ENCODE results near the gene OR51V1.
"Not testable (repeated sequence)": the region's sequence is repeated elsewhere in the genome, so short reads cannot be mapped to it uniquely, and the experiment has no call there.

OR51V1 gene

DNA sequence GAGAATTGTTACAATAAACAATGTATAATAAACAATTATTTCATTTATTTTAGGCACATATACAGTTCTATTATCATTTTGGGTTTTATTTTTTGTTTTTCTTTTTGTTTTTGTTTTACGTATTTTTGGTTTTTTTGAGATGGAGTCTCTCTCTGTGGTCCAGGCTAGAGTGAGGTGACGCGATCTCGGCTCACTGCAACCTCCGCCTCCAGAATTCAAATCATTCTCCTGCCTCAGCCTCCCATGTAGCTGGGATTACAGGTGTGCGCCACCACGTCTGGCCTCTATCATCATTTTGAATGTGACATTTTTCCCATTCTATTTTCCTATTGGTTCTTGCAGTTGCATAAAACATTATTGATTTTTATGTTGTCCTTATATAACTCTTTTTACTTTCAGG lies 25.5 kb downstream of the OR51V1 start:
- H3K4me3 ChIP-seq (ENCODE audit: low read depth, low read length) = no peak overlapping the region
- TF ChIP-seq, protein P1, sequence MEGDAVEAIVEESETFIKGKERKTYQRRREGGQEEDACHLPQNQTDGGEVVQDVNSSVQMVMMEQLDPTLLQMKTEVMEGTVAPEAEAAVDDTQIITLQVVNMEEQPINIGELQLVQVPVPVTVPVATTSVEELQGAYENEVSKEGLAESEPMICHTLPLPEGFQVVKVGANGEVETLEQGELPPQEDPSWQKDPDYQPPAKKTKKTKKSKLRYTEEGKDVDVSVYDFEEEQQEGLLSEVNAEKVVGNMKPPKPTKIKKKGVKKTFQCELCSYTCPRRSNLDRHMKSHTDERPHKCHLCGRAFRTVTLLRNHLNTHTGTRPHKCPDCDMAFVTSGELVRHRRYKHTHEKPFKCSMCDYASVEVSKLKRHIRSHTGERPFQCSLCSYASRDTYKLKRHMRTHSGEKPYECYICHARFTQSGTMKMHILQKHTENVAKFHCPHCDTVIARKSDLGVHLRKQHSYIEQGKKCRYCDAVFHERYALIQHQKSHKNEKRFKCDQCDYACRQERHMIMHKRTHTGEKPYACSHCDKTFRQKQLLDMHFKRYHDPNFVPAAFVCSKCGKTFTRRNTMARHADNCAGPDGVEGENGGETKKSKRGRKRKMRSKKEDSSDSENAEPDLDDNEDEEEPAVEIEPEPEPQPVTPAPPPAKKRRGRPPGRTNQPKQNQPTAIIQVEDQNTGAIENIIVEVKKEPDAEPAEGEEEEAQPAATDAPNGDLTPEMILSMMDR (IDR thresholded peaks at IDR 0.05; ENCODE audit: low read depth, low read length) = no peak

DNA sequence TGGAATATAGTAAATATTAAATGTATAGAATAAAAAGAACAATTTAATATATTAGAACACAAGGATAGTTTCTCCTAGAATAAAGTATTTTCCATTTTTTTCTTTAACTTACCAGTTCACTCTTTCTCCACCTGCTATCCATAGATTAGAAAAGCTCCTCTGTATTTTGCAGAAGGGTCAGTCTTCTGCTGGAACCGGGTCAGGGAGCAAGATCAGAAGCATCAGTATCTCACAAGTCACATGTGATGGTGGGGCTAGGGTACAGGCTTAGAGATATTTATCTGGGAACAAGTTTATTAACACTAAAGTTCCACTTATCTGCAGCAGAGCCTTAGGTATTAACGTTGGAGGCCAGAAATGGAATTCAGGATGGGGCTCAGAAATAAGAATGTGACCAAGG lies 28.6 kb downstream of the OR51V1 start:
- no peak overlapping the region for H3K4me3 ChIP-seq (ENCODE audit: low read depth, low read length)
- TF ChIP-seq, protein P1 (IDR thresholded peaks at IDR 0.05; ENCODE audit: low read depth, low read length) = no peak

DNA sequence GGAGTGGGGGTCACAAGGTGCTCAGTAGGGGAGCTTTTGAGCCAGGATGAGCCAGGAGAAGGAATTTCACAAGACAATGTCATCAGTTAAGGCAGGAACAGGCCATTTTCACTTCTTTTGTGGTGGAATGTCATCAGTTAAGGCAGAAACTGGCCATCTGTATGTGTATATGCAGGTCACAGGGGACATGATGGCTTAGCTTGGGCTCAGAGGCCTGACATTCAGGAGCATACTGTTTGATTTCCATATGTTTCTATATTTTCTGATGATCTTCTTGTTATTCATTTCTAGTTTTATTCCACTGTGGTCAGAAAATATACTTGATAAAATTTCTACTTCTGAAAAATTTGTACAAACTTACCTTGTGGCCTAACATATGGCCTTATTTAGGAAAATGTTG lies 34.6 kb downstream of the OR51V1 start:
- H3K4me3 ChIP-seq (ENCODE audit: low read depth, low read length) = not testable (repeated sequence)

DNA sequence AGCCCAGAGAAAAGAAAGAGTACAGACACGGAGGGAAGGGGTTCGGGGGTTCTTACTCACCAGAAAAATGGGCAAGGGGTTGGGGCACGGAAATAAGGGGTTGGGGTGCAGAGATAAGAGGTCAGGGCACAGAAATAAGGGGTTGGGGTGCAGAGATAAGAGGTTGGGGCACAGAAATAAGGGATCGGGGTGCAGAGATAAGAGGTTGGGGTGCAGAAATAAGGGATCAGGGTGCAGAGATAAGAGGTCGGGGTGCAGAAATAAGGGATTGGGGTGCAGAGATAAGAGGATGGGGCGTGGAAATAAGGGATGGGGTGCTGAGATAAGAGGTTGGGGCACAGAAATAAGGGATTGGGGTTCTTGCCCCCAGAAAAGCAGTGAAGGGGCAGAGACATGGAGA lies 35.7 kb downstream of the OR51V1 start:
- not testable (repeated sequence) for H3K4me3 ChIP-seq (ENCODE audit: low read depth, low read length)

DNA sequence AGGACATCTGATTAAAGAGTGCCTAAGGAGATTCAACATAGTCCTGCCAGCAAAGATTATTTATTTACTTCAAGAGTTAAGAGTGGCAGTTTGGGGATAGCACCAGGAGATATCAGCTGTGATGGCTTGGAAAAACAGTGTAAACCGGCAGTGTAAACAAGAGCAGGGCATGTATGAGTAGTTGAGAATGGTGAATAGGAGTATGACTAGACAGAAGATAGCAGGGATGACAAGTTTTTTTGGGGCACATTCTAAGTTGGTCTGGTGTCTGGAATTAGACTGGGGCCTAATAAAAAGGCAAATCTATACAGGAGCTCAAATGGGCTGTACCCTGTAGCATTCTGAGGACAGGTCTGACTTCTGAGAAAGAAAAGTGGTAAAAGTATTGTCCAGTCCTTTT lies 39.4 kb downstream of the OR51V1 start:
- not testable (repeated sequence) for H3K4me3 ChIP-seq (ENCODE audit: low read depth, low read length)

DNA sequence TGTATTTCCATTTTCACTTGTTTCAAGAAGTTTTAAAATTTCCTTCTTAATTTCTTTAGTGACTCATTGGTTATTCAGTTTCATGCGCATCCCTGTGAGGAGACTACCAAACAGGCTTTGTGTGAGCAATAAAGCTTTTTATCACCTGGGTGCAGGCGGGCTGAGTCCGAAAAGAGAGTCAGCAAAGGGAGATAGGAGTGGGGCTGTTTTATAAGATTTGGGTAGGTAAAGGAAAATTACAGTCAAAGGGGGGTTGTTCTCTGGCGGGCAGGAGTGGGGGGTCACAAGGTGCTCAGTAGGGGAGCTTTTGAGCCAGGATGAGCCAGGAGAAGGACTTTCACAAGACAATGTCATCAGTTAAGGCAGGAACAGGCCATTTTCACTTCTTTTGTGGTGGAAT lies 40.3 kb downstream of the OR51V1 start:
- H3K4me3 ChIP-seq (ENCODE audit: low read depth, low read length) = not testable (repeated sequence)

DNA sequence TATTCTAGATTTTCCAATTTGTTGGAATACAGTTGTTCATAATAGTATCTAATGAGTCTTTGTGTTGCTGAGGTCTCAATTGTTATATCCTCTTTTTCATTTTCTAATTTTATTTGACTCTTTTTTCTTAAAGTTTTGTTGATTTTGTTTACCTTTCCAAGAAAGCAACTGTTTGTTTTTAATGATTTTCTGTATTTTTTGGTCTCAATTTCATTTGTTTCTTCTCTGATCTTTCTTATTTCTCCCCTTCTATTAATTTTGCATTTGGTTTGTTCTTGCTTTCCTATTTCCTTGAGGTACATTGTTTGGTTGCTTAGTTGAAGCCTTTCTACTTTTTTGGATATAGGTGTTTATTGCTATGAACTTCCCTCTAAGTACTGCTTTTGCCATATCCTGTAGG lies 40.7 kb downstream of the OR51V1 start:
- H3K4me3 ChIP-seq (ENCODE audit: low read depth, low read length) = no peak overlapping the region
- TF ChIP-seq, protein P1 (IDR thresholded peaks at IDR 0.05; ENCODE audit: low read depth, low read length) = no peak

DNA sequence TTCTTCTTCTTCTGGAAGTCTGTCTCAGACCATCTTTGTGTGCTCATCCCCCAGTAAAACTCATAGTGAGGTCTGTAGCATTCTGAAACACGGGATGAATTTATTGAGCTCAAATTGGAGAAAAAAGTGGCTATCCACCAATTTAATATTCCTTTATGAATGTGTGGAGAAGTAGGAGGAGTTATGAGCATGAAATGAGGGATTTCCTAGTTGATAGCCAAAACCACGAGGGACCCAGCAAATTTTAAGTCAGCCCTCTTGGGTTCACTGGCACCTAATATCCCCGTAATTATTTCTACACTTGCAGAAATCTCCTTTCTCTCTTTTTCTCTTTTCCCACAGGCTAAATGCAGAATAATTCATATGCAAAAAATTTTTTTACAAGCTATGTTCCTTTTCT lies 45.8 kb downstream of the OR51V1 start, which contains the start of gene OR52A1:
Gene OR52A1 (minus strand): TSS at position 101 of the 400 bp plus-strand sequence. CDS start 2,388 bp downstream, outside the sequence.
- TF ChIP-seq, protein P1 (IDR thresholded peaks at IDR 0.05; ENCODE audit: low read depth, low read length) = no peak

DNA sequence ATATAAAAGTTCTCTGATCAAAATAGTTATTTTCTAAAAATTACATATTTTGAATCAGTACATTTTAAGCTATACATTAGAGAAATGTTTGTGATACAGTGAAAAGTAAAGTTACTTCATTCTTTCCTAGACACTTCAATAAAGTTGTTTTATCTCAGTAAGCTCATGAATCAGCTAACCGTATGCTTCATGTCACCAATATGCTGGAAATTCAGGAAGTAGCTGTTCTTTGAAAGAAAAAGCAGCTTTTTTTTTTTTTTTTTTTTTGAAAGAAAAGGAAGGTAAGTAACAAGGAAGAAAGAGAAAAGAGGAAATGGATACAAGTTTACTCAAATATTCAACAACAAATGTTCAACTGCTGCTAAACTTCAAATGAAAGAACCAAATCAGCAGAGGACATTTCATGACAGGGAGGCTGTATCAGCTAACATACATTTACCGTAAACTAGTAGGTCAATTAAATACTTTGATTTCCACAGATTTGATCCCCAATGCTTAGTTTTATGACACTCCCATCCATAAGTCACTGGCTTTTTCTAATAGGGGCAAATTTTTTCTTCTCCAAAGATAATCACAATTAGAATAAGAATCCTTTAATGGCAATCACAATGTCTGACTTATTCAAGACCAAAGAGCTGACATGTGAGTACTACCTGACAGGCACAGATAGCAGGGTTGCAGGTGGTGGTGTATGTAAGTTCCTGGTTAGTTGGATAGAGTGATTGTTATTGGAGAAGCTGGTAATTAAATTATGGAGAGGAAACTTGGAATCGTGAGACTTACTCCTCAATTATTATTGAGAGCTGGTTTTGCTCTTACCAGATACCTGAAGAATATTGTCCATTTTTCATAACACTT lies 46.7 kb downstream of the OR51V1 start:
- no peak overlapping the region for H3K4me3 ChIP-seq (ENCODE audit: low read depth, low read length)
- TF ChIP-seq, protein P1 (IDR thresholded peaks at IDR 0.05; ENCODE audit: low read depth, low read length) = no peak

More for the DNA sequence above, 45.8 kb downstream of the OR51V1 start, which contains the start of gene OR52A1:
- H3K4me3 ChIP-seq (ENCODE audit: low read depth, low read length) = no peak within 1 kb of the TSS

Measured in WI38 (cell line).